Measurements from ENCODE around the gene MAN1B1.

MAN1B1 gene

GRCh38 chr9:137138722-137139467, 52.1 kb downstream of the MAN1B1 start, which contains the start of gene GRIN1:
GRIN1 (plus strand) TSS chr9:137139154; CDS start chr9:137139487, 333 bp downstream.
- Histone ChIP-seq H3K9ac (ENCODE audit: low read length in 5 of 5) (no peak within 1 kb of the TSS), H3K27ac (ENCODE audit: low read depth, low read length) (no peak within 1 kb of the TSS), H3K9me3 (ENCODE audit: control insufficient read depth in 5 of 5, low read length in 5 of 5) (no peaks in the 10 kb centered on the region), H3K36me3 (ENCODE audit: control insufficient read depth in 5 of 5, insufficient read depth in 5 of 5, low read length in 5 of 5) (no peaks in the 10 kb centered on the region), H3K4me3 (ENCODE audit: low read depth in 1 of 5, low read length in 5 of 5) (peak within 1 kb of the TSS in 1 of 5 donors; percentile 48), H3K4me1 (ENCODE audit: control insufficient read depth in 5 of 5, insufficient read depth in 5 of 5, low read length in 5 of 5) (peaks cover 0 to 6% (median 3%) of the 10 kb centered on the region in 5 donors), H3K27me3 (ENCODE audit: control insufficient read depth in 5 of 5, insufficient read depth in 4 of 5, low read length in 5 of 5) (peaks cover 57 to 80% (median 71%) of the 10 kb centered on the region in 5 donors)

GRCh38 chr9:137139468-137140150, 52.8 kb downstream of the MAN1B1 start:
- H3K4me1 ChIP-seq (ENCODE audit: control insufficient read depth in 5 of 5, insufficient read depth in 5 of 5, low read length in 5 of 5), result peaks cover 0 to 6% (median 3%) of the 10 kb centered on the region in 5 donors
- no peak overlapping the region for H3K27ac ChIP-seq (ENCODE audit: low read depth, low read length)
- peaks cover 57 to 83% (median 71%) of the 10 kb centered on the region in 5 donors for H3K27me3 ChIP-seq (ENCODE audit: control insufficient read depth in 5 of 5, insufficient read depth in 4 of 5, low read length in 5 of 5)
- H3K9me3 ChIP-seq (ENCODE audit: control insufficient read depth in 5 of 5, low read length in 5 of 5), result no peaks in the 10 kb centered on the region
- no peaks in the 10 kb centered on the region for H3K36me3 ChIP-seq (ENCODE audit: control insufficient read depth in 5 of 5, insufficient read depth in 5 of 5, low read length in 5 of 5)
- H3K4me3 ChIP-seq (ENCODE audit: low read depth in 1 of 5, low read length in 5 of 5), result no peak overlapping the region
- H3K9ac ChIP-seq (ENCODE audit: low read length in 5 of 5), result no peak overlapping the region

- Histone ChIP-seq H3K4me3 (ENCODE audit: low read depth in 1 of 5, low read length in 5 of 5) (no peak overlapping the region), H3K4me1 (ENCODE audit: control insufficient read depth in 5 of 5, insufficient read depth in 5 of 5, low read length in 5 of 5) (peaks cover 0 to 6% (median 3%) of the 10 kb centered on the region in 5 donors), H3K27ac (ENCODE audit: low read depth, low read length) (no peak overlapping the region), H3K9me3 (ENCODE audit: control insufficient read depth in 5 of 5, low read length in 5 of 5) (no peaks in the 10 kb centered on the region), H3K36me3 (ENCODE audit: control insufficient read depth in 5 of 5, insufficient read depth in 5 of 5, low read length in 5 of 5) (no peaks in the 10 kb centered on the region), H3K9ac (ENCODE audit: low read length in 5 of 5) (no peak overlapping the region), H3K27me3 (ENCODE audit: control insufficient read depth in 5 of 5, insufficient read depth in 4 of 5, low read length in 5 of 5) (peaks cover 57 to 83% (median 71%) of the 10 kb centered on the region in 5 donors)
These were observed 53.6 kb downstream of the MAN1B1 start for GRCh38 chr9:137140151-137141012.

DNA sequence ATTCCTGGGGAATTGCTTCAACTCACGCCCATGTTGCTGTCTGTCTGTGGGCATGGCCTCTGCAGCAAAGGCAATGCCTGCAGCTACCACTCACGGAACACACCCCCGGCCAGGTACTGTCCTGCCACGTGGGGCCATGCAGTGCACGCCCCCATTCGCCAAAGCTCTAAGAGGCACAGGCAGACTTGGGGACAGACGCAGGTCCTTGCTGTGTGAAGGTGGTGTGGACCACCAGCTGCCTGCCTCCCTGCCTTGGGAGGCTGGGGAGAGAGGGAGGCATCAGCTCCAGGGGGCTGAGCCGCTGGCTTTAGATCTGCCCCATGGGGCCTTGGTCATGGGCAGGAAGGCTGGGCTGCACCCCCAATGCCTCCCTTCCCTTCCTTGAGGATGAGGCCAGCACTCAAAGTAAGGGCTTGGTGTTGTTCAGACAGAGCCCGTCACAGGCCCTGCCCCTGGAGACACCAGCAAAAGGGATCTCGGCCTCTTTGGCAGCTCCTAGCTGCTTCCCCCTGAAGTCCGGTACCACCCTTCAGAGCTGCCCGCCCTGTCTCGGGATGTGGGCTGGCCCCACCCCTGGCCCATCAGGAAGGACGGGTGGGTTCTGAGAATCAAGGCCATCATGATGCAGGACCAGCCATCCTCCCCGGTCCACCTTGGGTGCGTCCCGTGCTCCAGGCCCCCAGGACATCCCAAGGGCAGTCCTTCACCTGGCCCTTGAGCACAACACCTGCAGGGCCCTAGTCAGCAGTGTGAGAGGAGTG, 54.4 kb downstream of the MAN1B1 start:
- Histone ChIP-seq H3K36me3 (ENCODE audit: control insufficient read depth in 5 of 5, insufficient read depth in 5 of 5, low read length in 5 of 5) (no peaks in the 10 kb centered on the region), H3K4me3 (ENCODE audit: low read depth in 1 of 5, low read length in 5 of 5) (no peak overlapping the region), H3K9ac (ENCODE audit: low read length in 5 of 5) (no peak overlapping the region)

GRCh38 chr9:137141976-137142936, 55.5 kb downstream of the MAN1B1 start:
- Histone ChIP-seq H3K36me3 (ENCODE audit: control insufficient read depth in 5 of 5, insufficient read depth in 5 of 5, low read length in 5 of 5) (no peaks in the 10 kb centered on the region), H3K4me3 (ENCODE audit: low read depth in 1 of 5, low read length in 5 of 5) (no peak overlapping the region), H3K9ac (ENCODE audit: low read length in 5 of 5) (no peak overlapping the region), H3K4me1 (ENCODE audit: control insufficient read depth in 5 of 5, insufficient read depth in 5 of 5, low read length in 5 of 5) (peaks cover 0 to 6% (median 3%) of the 10 kb centered on the region in 5 donors), H3K27me3 (ENCODE audit: control insufficient read depth in 5 of 5, insufficient read depth in 4 of 5, low read length in 5 of 5) (peaks cover 51 to 77% (median 69%) of the 10 kb centered on the region in 5 donors), H3K9me3 (ENCODE audit: control insufficient read depth in 5 of 5, low read length in 5 of 5) (no peaks in the 10 kb centered on the region), H3K27ac (ENCODE audit: low read depth, low read length) (no peak overlapping the region)

More for the DNA sequence above, 54.4 kb downstream of the MAN1B1 start:
- Histone ChIP-seq H3K9me3 (ENCODE audit: control insufficient read depth in 5 of 5, low read length in 5 of 5) (no peaks in the 10 kb centered on the region), H3K27me3 (ENCODE audit: control insufficient read depth in 5 of 5, insufficient read depth in 4 of 5, low read length in 5 of 5) (peaks cover 55 to 83% (median 71%) of the 10 kb centered on the region in 5 donors), H3K4me1 (ENCODE audit: control insufficient read depth in 5 of 5, insufficient read depth in 5 of 5, low read length in 5 of 5) (peaks cover 0 to 6% (median 3%) of the 10 kb centered on the region in 5 donors), H3K27ac (ENCODE audit: low read depth, low read length) (no peak overlapping the region)

DNA sequence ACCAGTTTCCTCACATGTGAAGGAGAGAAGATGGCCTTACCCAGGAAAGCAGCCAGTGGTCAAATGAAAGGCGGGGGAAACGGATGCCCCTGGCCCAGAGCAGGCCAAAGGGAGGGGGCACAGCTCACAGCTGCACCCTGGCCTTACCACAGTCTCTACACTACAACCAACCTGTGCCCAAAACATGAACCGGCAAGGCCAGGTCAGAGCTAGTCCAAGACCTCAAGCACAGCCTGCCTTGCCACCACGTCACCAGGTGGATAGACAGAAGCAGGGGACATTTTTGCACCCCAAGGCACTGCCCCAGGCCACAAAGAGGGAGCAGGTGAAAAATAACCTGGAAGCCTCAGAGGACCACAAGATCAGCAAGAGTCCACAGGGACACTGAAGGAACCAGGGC, 56.7 kb downstream of the MAN1B1 start:
- Histone ChIP-seq H3K27ac (ENCODE audit: low read depth, low read length) (no peak overlapping the region), H3K27me3 (ENCODE audit: control insufficient read depth in 5 of 5, insufficient read depth in 4 of 5, low read length in 5 of 5) (peaks cover 46 to 72% (median 64%) of the 10 kb centered on the region in 5 donors), H3K36me3 (ENCODE audit: control insufficient read depth in 5 of 5, insufficient read depth in 5 of 5, low read length in 5 of 5) (no peaks in the 10 kb centered on the region), H3K4me1 (ENCODE audit: control insufficient read depth in 5 of 5, insufficient read depth in 5 of 5, low read length in 5 of 5) (peaks cover 0 to 6% (median 3%) of the 10 kb centered on the region in 5 donors), H3K9me3 (ENCODE audit: control insufficient read depth in 5 of 5, low read length in 5 of 5) (no peaks in the 10 kb centered on the region), H3K9ac (ENCODE audit: low read length in 5 of 5) (no peak overlapping the region), H3K4me3 (ENCODE audit: low read depth in 1 of 5, low read length in 5 of 5) (no peak overlapping the region)

DNA sequence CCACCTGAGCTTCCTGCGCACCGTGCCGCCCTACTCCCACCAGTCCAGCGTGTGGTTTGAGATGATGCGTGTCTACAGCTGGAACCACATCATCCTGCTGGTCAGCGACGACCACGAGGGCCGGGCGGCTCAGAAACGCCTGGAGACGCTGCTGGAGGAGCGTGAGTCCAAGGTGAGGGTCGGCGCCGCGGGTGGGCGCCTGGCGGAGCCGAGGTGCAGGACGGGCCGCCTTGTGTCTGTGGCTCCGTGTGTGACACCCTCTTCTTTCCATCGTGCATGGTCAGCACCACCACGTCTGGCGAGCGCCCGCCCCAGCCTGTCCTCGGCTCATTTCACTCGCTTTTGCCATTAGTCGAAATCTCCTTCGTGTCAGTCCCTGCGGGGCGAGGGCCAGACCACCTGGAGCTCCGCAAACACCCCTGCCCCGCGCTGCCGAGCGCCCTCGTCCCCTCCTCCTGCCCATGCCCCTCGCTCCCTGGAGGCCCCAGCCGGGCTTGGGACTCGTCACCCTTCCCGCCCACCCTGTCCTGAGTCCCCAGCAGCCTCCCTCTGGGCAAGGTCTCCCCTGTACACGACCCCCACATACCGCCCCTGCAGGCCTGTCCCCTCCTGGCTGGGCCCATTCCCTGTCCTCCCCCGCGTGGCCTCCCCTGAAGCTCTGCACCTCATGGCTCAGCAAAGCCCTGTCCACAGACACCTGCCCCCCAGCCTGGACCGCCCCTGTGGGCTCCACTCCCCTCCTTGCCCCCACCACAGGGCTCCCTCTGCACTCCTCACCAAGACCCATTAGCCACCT, 59.1 kb downstream of the MAN1B1 start:
- H3K4me1 ChIP-seq (ENCODE audit: control insufficient read depth in 5 of 5, insufficient read depth in 5 of 5, low read length in 5 of 5), result no peaks in the 10 kb centered on the region
- H3K27ac ChIP-seq (ENCODE audit: low read depth, low read length), result no peak overlapping the region
- H3K9ac ChIP-seq (ENCODE audit: low read length in 5 of 5), result no peak overlapping the region
- H3K4me3 ChIP-seq (ENCODE audit: low read depth in 1 of 5, low read length in 5 of 5), result no peak overlapping the region
- peaks cover 37 to 61% (median 51%) of the 10 kb centered on the region in 5 donors for H3K27me3 ChIP-seq (ENCODE audit: control insufficient read depth in 5 of 5, insufficient read depth in 4 of 5, low read length in 5 of 5)
- H3K36me3 ChIP-seq (ENCODE audit: control insufficient read depth in 5 of 5, insufficient read depth in 5 of 5, low read length in 5 of 5), result no peaks in the 10 kb centered on the region
- H3K9me3 ChIP-seq (ENCODE audit: control insufficient read depth in 5 of 5, low read length in 5 of 5), result no peaks in the 10 kb centered on the region

- Histone ChIP-seq H3K36me3 (ENCODE audit: control insufficient read depth in 5 of 5, insufficient read depth in 5 of 5, low read length in 5 of 5) (no peaks in the 10 kb centered on the region), H3K27ac (ENCODE audit: low read depth, low read length) (no peak overlapping the region), H3K9me3 (ENCODE audit: control insufficient read depth in 5 of 5, low read length in 5 of 5) (no peaks in the 10 kb centered on the region), H3K27me3 (ENCODE audit: control insufficient read depth in 5 of 5, insufficient read depth in 4 of 5, low read length in 5 of 5) (peaks cover 35 to 55% (median 45%) of the 10 kb centered on the region in 5 donors), H3K4me1 (ENCODE audit: control insufficient read depth in 5 of 5, insufficient read depth in 5 of 5, low read length in 5 of 5) (no peaks in the 10 kb centered on the region), H3K4me3 (ENCODE audit: low read depth in 1 of 5, low read length in 5 of 5) (no peak overlapping the region), H3K9ac (ENCODE audit: low read length in 5 of 5) (no peak overlapping the region)
These were observed 59.7 kb downstream of the MAN1B1 start for GRCh38 chr9:137146527-137146918.
